ENCODE results near the gene ZBTB7B.

Gene ZBTB7B

GRCh38 chr1:155002464-155003226 is at the start of gene ZBTB7B:
TSS of gene ZBTB7B (plus strand) at chr1:155002802. CDS start at chr1:155014661, 11,859 bp downstream.
- Histone ChIP-seq H3K27ac (ENCODE audit: extremely low read depth, low read depth, low read length) (peak within 1 kb of the TSS; percentile 87), H3K4me3 (ENCODE audit: low read depth, low read length) (peak within 1 kb of the TSS; percentile 50), H3K4me1 (ENCODE audit: control insufficient read depth, insufficient read depth, low read length) (peaks cover 13% of the 10 kb centered on the region), H3K36me3 (ENCODE audit: control insufficient read depth in 2 of 2, insufficient read depth in 1 of 2, low read length in 2 of 2) (no peaks in the 10 kb centered on the region), H3K9me3 (ENCODE audit: control insufficient read depth, insufficient read depth, low read depth, low read length) (no peaks in the 10 kb centered on the region)
- peak; percentile 64; the same call in 1 of the 2 replicates for TF ChIP-seq BCL11B (tag by site-specific recombination; IDR thresholded peaks at IDR 0.05; ENCODE audit: low read depth)
- peak; percentile 32; the same call in 1 of the 2 replicates for TF ChIP-seq ZFP69B (tag by site-specific recombination; IDR thresholded peaks at IDR 0.05)
- TF ChIP-seq ZBTB7A (tag by site-specific recombination; IDR thresholded peaks at IDR 0.05; ENCODE audit: low read depth), result peak; percentile 43; the same call in 1 of the 2 replicates
- TF ChIP-seq REST (tag by site-specific recombination; IDR thresholded peaks at IDR 0.05), result 0 out of 2 replicates have a peak, but pooled peaks have one; percentile 13
- 0 out of 2 replicates have a peak, but pooled peaks have one; percentile 8 for TF ChIP-seq ZNF600 (tag by site-specific recombination; IDR thresholded peaks at IDR 0.05)
- no peak for TF ChIP-seq ZNF311 (tag by site-specific recombination; IDR thresholded peaks at IDR 0.05; ENCODE audit: borderline replicate concordance)
- peak; percentile 99 for TF ChIP-seq ZBTB10 (tag by site-specific recombination; IDR thresholded peaks at IDR 0.05)
- TF ChIP-seq IKZF3 (tag by site-specific recombination; IDR thresholded peaks at IDR 0.05), result peak; percentile 59; the same call in 1 of the 2 replicates
- peak; percentile 72 for TF ChIP-seq PATZ1 (tag by site-specific recombination; IDR thresholded peaks at IDR 0.05)
- TF ChIP-seq ZNF24 (tag by site-specific recombination; IDR thresholded peaks at IDR 0.05), result 0 out of 2 replicates have a peak, but pooled peaks have one; percentile 12
- TF ChIP-seq ELK4 (IDR thresholded peaks at IDR 0.05; ENCODE audit: borderline replicate concordance, low read depth, low read length), result no peak
- TF ChIP-seq ZNF777 (tag by site-specific recombination; IDR thresholded peaks at IDR 0.05; ENCODE audit: borderline replicate concordance), result peak; percentile 59; the same call in 1 of the 2 replicates
- 0 out of 2 replicates have a peak, but pooled peaks have one; percentile 2 for TF ChIP-seq ZNF146 (tag by site-specific recombination; IDR thresholded peaks at IDR 0.05)
- no peak for TF ChIP-seq SP3 (tag by site-specific recombination; IDR thresholded peaks at IDR 0.05)
- TF ChIP-seq GLIS2 (tag by site-specific recombination; IDR thresholded peaks at IDR 0.05), result peak; percentile 44; the same call in 1 of the 2 replicates
- TF ChIP-seq ZBTB26 (tag by site-specific recombination; optimal IDR thresholded peaks at IDR 0.05), result no peak
- TF ChIP-seq EGR2 (tag by site-specific recombination; IDR thresholded peaks at IDR 0.05; ENCODE audit: low read depth), result 0 out of 2 replicates have a peak, but pooled peaks have one; percentile 4
- ChIA-PET CTCF (interaction anchor here (0.6 to 2.1 kb wide), 6 partner anchors 8 to 110 kb away, joined by 3 to 11 read pairs (median 4); partner anchors contain the start of gene ADAM15), POLR2A (interaction anchor here (0.6 to 2.2 kb wide), 10 partner anchors 8 to 191 kb away, joined by 3 to 14 read pairs (median 6); partner anchors contain the start of genes CKS1B and FLAD1)

Data from HEK293 (cell line).